ENCODE data around the gene TAP1. TPM values are rescaled to one million over a fixed set of nuclear protein-coding genes. Genes with fewer than 3 reads are reported as not detected.

TAP1 gene
- total RNA-seq, 2 donors from 2014 or later: 7.9 to 12.2 TPM

GRCh38 chr6:32852018-32852843 is 1.3 kb downstream of the TAP1 start:
- intact Hi-C loops (cut with DNase I): no loop called here
- H3K9me3 ChIP-seq: no peaks in the 10 kb centered on the region
- TF ChIP-seq POLR2A (IDR thresholded peaks at IDR 0.05) (no peak), CTCF (IDR thresholded peaks at IDR 0.05) (no peak)
- peaks cover 20% of the 10 kb centered on the region for H3K4me1 ChIP-seq
- ATAC-seq (no peak), DNase-seq (peak in 2 of 4 donors; percentile 25 to 38)
- peaks cover 0 to 8% of the 10 kb centered on the region in 2 donors for H3K36me3 ChIP-seq (replicated peaks in 1 of 2; ENCODE audit: insufficient read depth in 1 of 2, low read depth in 2 of 2)
- H3K27ac ChIP-seq: peak overlapping the region; percentile 95 to 98 (median 98)
- peak overlapping the region in 1 of 2 donors; percentile 74 for H3K4me3 ChIP-seq
- H3K27me3 ChIP-seq: no peaks in the 10 kb centered on the region
- WGBS, 2 donors: 42 to 57% methylated on average over 17 to 23 of the region's 23 CpGs

- TF ChIP-seq POLR2A (IDR thresholded peaks at IDR 0.05): no peak
- no peak for TF ChIP-seq CTCF (IDR thresholded peaks at IDR 0.05)
- WGBS, 2 donors: 86% methylated on average over 4 of the region's 4 CpGs
- H3K36me3 ChIP-seq (replicated peaks in 1 of 2; ENCODE audit: insufficient read depth in 1 of 2, low read depth in 2 of 2): peaks cover 0 to 11% of the 10 kb centered on the region in 2 donors
Observed at GRCh38 chr6:32851025-32851424, 2.5 kb downstream of the TAP1 start.

GRCh38 chr6:32849126-32849525 is 4.4 kb downstream of the TAP1 start:
- no peaks in the 10 kb centered on the region for H3K9me3 ChIP-seq
- H3K27ac ChIP-seq: no peak overlapping the region
- peaks cover 0 to 11% of the 10 kb centered on the region in 2 donors for H3K36me3 ChIP-seq (replicated peaks in 1 of 2; ENCODE audit: insufficient read depth in 1 of 2, low read depth in 2 of 2)
- no peak for DNase-seq
- no peaks in the 10 kb centered on the region for H3K27me3 ChIP-seq
- intact Hi-C loops (cut with DNase I): no loop called here
- no peak for ATAC-seq
- H3K4me1 ChIP-seq: peaks cover 17% of the 10 kb centered on the region
- TF ChIP-seq CTCF (IDR thresholded peaks at IDR 0.05): no peak
- TF ChIP-seq POLR2A (IDR thresholded peaks at IDR 0.05): no peak
- H3K4me3 ChIP-seq: no peak overlapping the region
- 81 to 84% methylated on average over 6 of the region's 6 CpGs for WGBS, 2 donors

More at GRCh38 chr6:32851025-32851424, 2.5 kb downstream of the TAP1 start:
- no peak for ATAC-seq
- Histone ChIP-seq H3K27ac (no peak overlapping the region), H3K4me3 (no peak overlapping the region), H3K9me3 (no peaks in the 10 kb centered on the region), H3K4me1 (peaks cover 20% of the 10 kb centered on the region), H3K27me3 (no peaks in the 10 kb centered on the region)
- intact Hi-C loops (cut with DNase I): no loop called here
- no peak for DNase-seq

- Histone ChIP-seq H3K4me3 (no peak overlapping the region), H3K27ac (no peak overlapping the region), H3K4me1 (peaks cover 25% of the 10 kb centered on the region), H3K27me3 (no peaks in the 10 kb centered on the region), H3K36me3 (replicated peaks in 1 of 2; ENCODE audit: insufficient read depth in 1 of 2, low read depth in 2 of 2) (peaks cover 0 to 11% of the 10 kb centered on the region in 2 donors), H3K9me3 (no peaks in the 10 kb centered on the region)
- WGBS, 2 donors: 88 to 93% methylated on average over 8 of the region's 8 CpGs
- no peak for DNase-seq
- ATAC-seq: no peak
- intact Hi-C loops (cut with DNase I): no loop called here
- TF ChIP-seq POLR2A (IDR thresholded peaks at IDR 0.05): no peak
Observed at GRCh38 chr6:32847795-32848194, 5.7 kb downstream of the TAP1 start.

- no peak for DNase-seq
- H3K36me3 ChIP-seq (replicated peaks in 1 of 2; ENCODE audit: insufficient read depth in 1 of 2, low read depth in 2 of 2): peaks cover 0 to 11% of the 10 kb centered on the region in 2 donors
- no peak overlapping the region for H3K27ac ChIP-seq
- WGBS, 2 donors: 83 to 90% methylated on average over 10 of the region's 10 CpGs
- intact Hi-C loops (cut with DNase I): no loop called here
- TF ChIP-seq CTCF (IDR thresholded peaks at IDR 0.05): no peak
- TF ChIP-seq POLR2A (IDR thresholded peaks at IDR 0.05): no peak
- no peak for ATAC-seq
- no peak overlapping the region for H3K4me3 ChIP-seq
- H3K4me1 ChIP-seq: peaks cover 20% of the 10 kb centered on the region
- no peaks in the 10 kb centered on the region for H3K9me3 ChIP-seq
- no peaks in the 10 kb centered on the region for H3K27me3 ChIP-seq
Observed at GRCh38 chr6:32847004-32847403, 6.5 kb downstream of the TAP1 start.
